CD4-positive, alpha-beta T cell treated with Interleukin-15 for 1 hour (primary cell): ENCODE results near the gene SRRM1.
A peak's percentile ranks its signal among the peaks of the same experiment; 100 is the strongest.
"Not testable (repeated sequence)": the region's sequence is repeated elsewhere in the genome, so short reads cannot be mapped to it uniquely, and the experiment has no call there.

Experiments
- DNase-seq: peaks from one replicate; pipeline ENCODE4 v3.0.0-alpha.2; 2020

The SRRM1 gene

GRCh38 chr1:24648919-24649318 lies 5.8 kb downstream of the SRRM1 start:
- no peak for DNase-seq

GRCh38 chr1:24652382-24652781 lies 9.3 kb downstream of the SRRM1 start:
- DNase-seq, result no peak

GRCh38 chr1:24654010-24654409 lies 10.9 kb downstream of the SRRM1 start:
- DNase-seq, result no peak

GRCh38 chr1:24656046-24656445 lies 12.9 kb downstream of the SRRM1 start:
- DNase-seq, result no peak

- DNase-seq, result no peak
Observed at GRCh38 chr1:24657781-24658180, 14.7 kb downstream of the SRRM1 start.

GRCh38 chr1:24659166-24659904 lies 16.2 kb downstream of the SRRM1 start:
- DNase-seq, result no peak

- DNase-seq, result no peak
Observed at GRCh38 chr1:24659993-24660665, 17.0 kb downstream of the SRRM1 start.

GRCh38 chr1:24664507-24665033 lies 21.5 kb downstream of the SRRM1 start:
- no peak for DNase-seq

- DNase-seq, result no peak
Observed at GRCh38 chr1:24666794-24667193, 23.7 kb downstream of the SRRM1 start.

- not testable (repeated sequence) for DNase-seq
Observed at GRCh38 chr1:24671372-24671771, 28.3 kb downstream of the SRRM1 start.

- not testable (repeated sequence) for DNase-seq
Observed at GRCh38 chr1:24672686-24673085, 29.6 kb downstream of the SRRM1 start.

- no peak for DNase-seq
Observed at GRCh38 chr1:24673341-24673740, 30.2 kb downstream of the SRRM1 start.

GRCh38 chr1:24678421-24678820 lies 35.3 kb downstream of the SRRM1 start:
- DNase-seq, result not testable (repeated sequence)

GRCh38 chr1:24679725-24680124 lies 36.6 kb downstream of the SRRM1 start:
- no peak for DNase-seq

- DNase-seq, result no peak
Observed at GRCh38 chr1:24683713-24684162, 40.6 kb downstream of the SRRM1 start.

- DNase-seq, result no peak
Observed at GRCh38 chr1:24688033-24688432, 44.9 kb downstream of the SRRM1 start.

GRCh38 chr1:24688621-24689195 lies 45.6 kb downstream of the SRRM1 start:
- DNase-seq, result peak; percentile 69

GRCh38 chr1:24691051-24691450 lies 47.9 kb downstream of the SRRM1 start:
- no peak for DNase-seq

GRCh38 chr1:24692351-24692980 lies 49.4 kb downstream of the SRRM1 start:
- no peak for DNase-seq

- no peak for DNase-seq
Observed at GRCh38 chr1:24693827-24694379, 50.8 kb downstream of the SRRM1 start.

- no peak for DNase-seq
Observed at GRCh38 chr1:24694380-24694843, 51.3 kb downstream of the SRRM1 start.

- DNase-seq, result peak; percentile 41
Observed at GRCh38 chr1:24695202-24695974, 52.3 kb downstream of the SRRM1 start.
